GM12878 (cell line): ENCODE results near the gene ABCB9. TPM values are rescaled to one million over a fixed set of nuclear protein-coding genes. Genes with fewer than 3 reads are reported as not detected.

ENCODE experiments used
- BACH1 ChIP-seq: fragments of 450-650 bp; IDR thresholded peaks from 2 replicates; pipeline ENCODE4 v1.6.1; 2017; ENCODE audit warnings: mild to moderate bottlenecking, borderline replicate concordance
- BHLHE40 ChIP-seq, 2 experiments: fragments of 450-650 bp in 1 of 2; IDR thresholded peaks; 2 replicates each; pipeline ENCODE4 v1.6.1; 2011 to 2017; ENCODE audit warnings: low read depth in 2 of 2, borderline replicate concordance in 1 of 2, improper control_type of control experiment in 1 of 2, low read length in 1 of 2, mild to moderate bottlenecking in 1 of 2
- CBX3 ChIP-seq: fragments of 200-600 bp; sonication (generic); IDR thresholded peaks from 2 replicates; pipeline ENCODE4 v1.6.1; 2016; ENCODE audit warnings: low read depth, borderline replicate concordance
- CHD2 ChIP-seq: IDR thresholded peaks from 2 replicates; pipeline ENCODE4 v1.6.1; 2011; ENCODE audit warnings: low read depth, low read length, improper control_type of control experiment, borderline replicate concordance
- CTCF ChIP-seq, 3 experiments: IDR thresholded peaks in 2 of 3; conservative IDR thresholded peaks in 1 of 3; 2 replicates each; pipeline ENCODE4 v1.5.1; 2011; ENCODE audit warnings: low read depth in 3 of 3, low read length in 3 of 3, mild to moderate bottlenecking in 3 of 3, control low read depth in 2 of 3, moderate library complexity in 2 of 3, inconsistent platforms in 1 of 3, mixed read lengths in 1 of 3; ENCODE audit not compliant: control insufficient read depth in 2 of 3, insufficient read depth in 1 of 3; ENCODE audit errors: extremely low read depth in 1 of 3
- DPF2 ChIP-seq: fragments of 450-650 bp; IDR thresholded peaks from 2 replicates; pipeline ENCODE4 v1.6.1; 2017; ENCODE audit warnings: mild to moderate bottlenecking
- EED ChIP-seq: sonication (generic); IDR thresholded peaks from 2 replicates; pipeline ENCODE4 v1.6.1; 2016; ENCODE audit warnings: antibody characterized with exemption, low read depth
- ETV6 ChIP-seq, 2 experiments: fragments of 450-650 bp in 1 of 2; IDR thresholded peaks in 1 of 2; conservative IDR thresholded peaks in 1 of 2; 2 replicates each; pipeline ENCODE4 v1.6.1; 2014; ENCODE audit warnings: antibody characterized with exemption in 1 of 2, borderline replicate concordance in 1 of 2, low read depth in 1 of 2, mild to moderate bottlenecking in 1 of 2, moderate library complexity in 1 of 2
- HCFC1 ChIP-seq: fragments of 150-350 bp; IDR thresholded peaks from 2 replicates; pipeline ENCODE4 v1.6.1; 2014; ENCODE audit warnings: low read length
- HSF1 ChIP-seq: fragments of 150-350 bp; IDR thresholded peaks from 2 replicates; pipeline ENCODE4 v1.6.1; 2014; ENCODE audit warnings: mild to moderate bottlenecking, low read depth, low read length
- KDM1A ChIP-seq: fragments of 200-600 bp; sonication (generic); IDR thresholded peaks from 2 replicates; pipeline ENCODE4 v1.6.1; 2016; ENCODE audit warnings: borderline replicate concordance
- MTA2 ChIP-seq: fragments of 450-650 bp; IDR thresholded peaks from 2 replicates; pipeline ENCODE4 v1.6.1; 2016; ENCODE audit warnings: low read depth, mild to moderate bottlenecking, moderate library complexity
- NFYB ChIP-seq: IDR thresholded peaks from 2 replicates; pipeline ENCODE4 v1.6.1; 2011; ENCODE audit warnings: low read depth, mild to moderate bottlenecking, low read length, improper control_type of control experiment, moderate library complexity; ENCODE audit not compliant: insufficient read depth
- NRF1 ChIP-seq: conservative IDR thresholded peaks from 2 replicates; pipeline ENCODE4 v1.6.1; 2011; ENCODE audit warnings: mild to moderate bottlenecking, low read depth, low read length, improper control_type of control experiment
- PAX5 ChIP-seq: IDR thresholded peaks from 2 replicates; pipeline ENCODE4 v1.6.1; 2011; ENCODE audit warnings: low read depth, low read length, borderline replicate concordance
- PKNOX1 ChIP-seq: fragments of 450-650 bp; IDR thresholded peaks from 2 replicates; pipeline ENCODE4 v1.6.1; 2016; ENCODE audit warnings: mild to moderate bottlenecking
- POLR2AphosphoS2 ChIP-seq: IDR thresholded peaks from 2 replicates; pipeline ENCODE4 v1.6.1; 2011; ENCODE audit warnings: low read depth, mild to moderate bottlenecking, low read length, improper control_type of control experiment, moderate library complexity
- POLR2AphosphoS5 ChIP-seq: IDR thresholded peaks from 2 replicates; pipeline ENCODE4 v1.6.1; 2011; ENCODE audit warnings: mild to moderate bottlenecking, low read length, inconsistent platforms
- RAD21 ChIP-seq: IDR thresholded peaks from 2 replicates; pipeline ENCODE4 v1.6.1; 2011; ENCODE audit warnings: mild to moderate bottlenecking, low read depth, low read length, moderate library complexity; ENCODE audit not compliant: insufficient read depth
- RCOR1 ChIP-seq: conservative IDR thresholded peaks from 2 replicates; pipeline ENCODE4 v1.6.1; 2012; ENCODE audit warnings: low read depth, low read length, improper control_type of control experiment
- SREBF2 ChIP-seq: IDR thresholded peaks from 2 replicates; pipeline ENCODE4 v1.6.1; 2012; ENCODE audit warnings: mild to moderate bottlenecking, low read length
- STAT1 ChIP-seq: fragments of 450-650 bp; conservative IDR thresholded peaks from 2 replicates; pipeline ENCODE4 v1.6.1; 2014; ENCODE audit warnings: antibody characterized with exemption, mild to moderate bottlenecking
- STAT3 ChIP-seq: IDR thresholded peaks from 2 replicates; pipeline ENCODE4 v1.6.1; 2011; ENCODE audit warnings: low read depth, low read length, improper control_type of control experiment
- polyA plus RNA-seq, 11 experiments: library from polyadenylated mRNA; depleted of rRNA in 4 of 11; unstranded in 6 of 11; stranded (reverse) in 5 of 11; fragments of >200 nt; fragmentation: Nextera tagmentation in 4 of 11; fragmentation: Illumina TruSeq in 1 of 11; extraction: Ambion mirVana in 4 of 11; extraction: Trizol in 1 of 11; gene quantifications; 1 replicate in 1 of 11; 2 replicates in 10 of 11; pipeline versions ENCODE4 v1.2.1 to v1.2.3, GENCODE V29; 2011 to 2016; ENCODE audit warnings: inconsistent platforms in 2 of 11, missing spikeins in 2 of 11, low read depth in 1 of 11
- total RNA-seq, 4 experiments: library from RNA; depleted of rRNA in 3 of 4; stranded (reverse); fragments of >200 nt in 3 of 4; fragmentation: Illumina TruSeq in 1 of 4; extraction: Trizol in 1 of 4; gene quantifications; 2 replicates each; pipeline versions ENCODE4 v1.2.1 to v1.2.3, GENCODE V29; 2013 to 2021
- TF ChIP-seq, protein P1 (sequence below): fragments of 450-650 bp; IDR thresholded peaks from 2 replicates; pipeline ENCODE4 v1.6.1; 2017; ENCODE audit warnings: low read depth, mild to moderate bottlenecking, moderate library complexity

Gene ABCB9
- total and polyA plus RNA-seq, 10 of the 15 experiments (the other 5 are each of a cell fraction or from before 2014, with no cell fraction given): 0.37 to 4.9 (median 3.1) TPM

- TF ChIP-seq HSF1 (no peak), POLR2AphosphoS5 (peak; percentile 64), CTCF (IDR thresholded peaks at IDR 0.05 in 2 of 3, conservative IDR thresholded peaks at IDR 0.05 in 1 of 3; ENCODE audit: control insufficient read depth in 2 of 3, extremely low read depth in 1 of 3, insufficient read depth in 1 of 3, low read depth in 3 of 3, low read length in 3 of 3) (no peak), BACH1 (peak; percentile 76; the same call in 1 of the 2 replicates), DPF2 (0 out of 2 replicates have a peak, but pooled peaks have one; percentile 38), STAT1 (0 out of 2 replicates have a peak, but pooled peaks have one; percentile 17), EED (no peak), STAT3 (no peak), PAX5 (no peak), CBX3 (no peak), PKNOX1 (no peak; the same call in none of the 2 replicates), ETV6 (conservative IDR thresholded peaks at IDR 0.05 in 1 of 2, IDR thresholded peaks at IDR 0.05 in 1 of 2; ENCODE audit: borderline replicate concordance in 1 of 2, low read depth in 1 of 2) (no peak), SREBF2 (no peak), MTA2 (no peak), POLR2AphosphoS2 (0 out of 2 replicates have a peak, but pooled peaks have one; percentile 45), RCOR1 (no peak), CHD2 (0 out of 2 replicates have a peak, but pooled peaks have one; percentile 22), KDM1A (no peak), NFYB (no peak), BHLHE40 (IDR thresholded peaks at IDR 0.05; ENCODE audit: borderline replicate concordance in 1 of 2, low read depth in 2 of 2, low read length in 1 of 2) (peak; percentile 89 to 96), RAD21 (no peak), NRF1 (no peak), HCFC1 (peak; percentile 54)
- TF ChIP-seq, protein P1, sequence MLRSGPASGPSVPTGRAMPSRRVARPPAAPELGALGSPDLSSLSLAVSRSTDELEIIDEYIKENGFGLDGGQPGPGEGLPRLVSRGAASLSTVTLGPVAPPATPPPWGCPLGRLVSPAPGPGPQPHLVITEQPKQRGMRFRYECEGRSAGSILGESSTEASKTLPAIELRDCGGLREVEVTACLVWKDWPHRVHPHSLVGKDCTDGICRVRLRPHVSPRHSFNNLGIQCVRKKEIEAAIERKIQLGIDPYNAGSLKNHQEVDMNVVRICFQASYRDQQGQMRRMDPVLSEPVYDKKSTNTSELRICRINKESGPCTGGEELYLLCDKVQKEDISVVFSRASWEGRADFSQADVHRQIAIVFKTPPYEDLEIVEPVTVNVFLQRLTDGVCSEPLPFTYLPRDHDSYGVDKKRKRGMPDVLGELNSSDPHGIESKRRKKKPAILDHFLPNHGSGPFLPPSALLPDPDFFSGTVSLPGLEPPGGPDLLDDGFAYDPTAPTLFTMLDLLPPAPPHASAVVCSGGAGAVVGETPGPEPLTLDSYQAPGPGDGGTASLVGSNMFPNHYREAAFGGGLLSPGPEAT: peak; percentile 96
Measured at GRCh38 chr12:122974892-122975789, 8.9 kb upstream of the ABCB9 start, which contains the start of gene OGFOD2 (continued).
